ENCODE data around the gene LARP1B. TPM values are rescaled to one million over a fixed set of nuclear protein-coding genes. Genes with fewer than 3 reads are reported as not detected.

Gene LARP1B
- total RNA-seq, 1 experiment from 2014 or later = 14.8 TPM

GRCh38 chr4:128220286-128221235, 159.4 kb downstream of the LARP1B start:
- Histone ChIP-seq H3K27me3 (ENCODE audit: low read length) (no peaks in the 10 kb centered on the region), H3K9ac (ENCODE audit: low read length) (no peak overlapping the region), H3K4me2 (ENCODE audit: low read length) (peak overlapping the region; percentile 10; the same call in 1 of the 2 replicates), H3K9me3 (ENCODE audit: low read length) (no peaks in the 10 kb centered on the region), H4K20me1 (ENCODE audit: low read length) (no peaks in the 10 kb centered on the region), H3K4me3 (ENCODE audit: low read length) (no peak overlapping the region), H2AFZ (ENCODE audit: low read length) (peak overlapping the region; percentile 18; the same call in 1 of the 2 replicates), H3K27ac (ENCODE audit: low read length) (no peak overlapping the region), H3F3A (ENCODE audit: low read length, unreplicated experiment) (no peaks in the 10 kb centered on the region), H3K4me1 (ENCODE audit: insufficient read depth, low read length) (peaks cover 8% of the 10 kb centered on the region), H3K79me2 (ENCODE audit: low read length) (no peaks in the 10 kb centered on the region), H3K36me3 (ENCODE audit: low read depth, low read length) (no peaks in the 10 kb centered on the region), H3K9me2 (replicated peaks; ENCODE audit: low read length) (no peaks in the 10 kb centered on the region)
- POLR2A ChIA-PET (ENCODE audit: unreplicated experiment) = no interaction called here
- BruUV-seq (replicated peaks) = no TSS peak
- peak; percentile 63 for DNase-seq
- CTCF ChIA-PET = no interaction called here
- TF ChIP-seq, protein P1, sequence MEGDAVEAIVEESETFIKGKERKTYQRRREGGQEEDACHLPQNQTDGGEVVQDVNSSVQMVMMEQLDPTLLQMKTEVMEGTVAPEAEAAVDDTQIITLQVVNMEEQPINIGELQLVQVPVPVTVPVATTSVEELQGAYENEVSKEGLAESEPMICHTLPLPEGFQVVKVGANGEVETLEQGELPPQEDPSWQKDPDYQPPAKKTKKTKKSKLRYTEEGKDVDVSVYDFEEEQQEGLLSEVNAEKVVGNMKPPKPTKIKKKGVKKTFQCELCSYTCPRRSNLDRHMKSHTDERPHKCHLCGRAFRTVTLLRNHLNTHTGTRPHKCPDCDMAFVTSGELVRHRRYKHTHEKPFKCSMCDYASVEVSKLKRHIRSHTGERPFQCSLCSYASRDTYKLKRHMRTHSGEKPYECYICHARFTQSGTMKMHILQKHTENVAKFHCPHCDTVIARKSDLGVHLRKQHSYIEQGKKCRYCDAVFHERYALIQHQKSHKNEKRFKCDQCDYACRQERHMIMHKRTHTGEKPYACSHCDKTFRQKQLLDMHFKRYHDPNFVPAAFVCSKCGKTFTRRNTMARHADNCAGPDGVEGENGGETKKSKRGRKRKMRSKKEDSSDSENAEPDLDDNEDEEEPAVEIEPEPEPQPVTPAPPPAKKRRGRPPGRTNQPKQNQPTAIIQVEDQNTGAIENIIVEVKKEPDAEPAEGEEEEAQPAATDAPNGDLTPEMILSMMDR (conservative IDR thresholded peaks at IDR 0.05; ENCODE audit: low read depth, low read length) = peak; percentile 58
- TF ChIP-seq EZH2phosphoT487 (IDR thresholded peaks at IDR 0.05; ENCODE audit: borderline replicate concordance, low read length) (no peak), EZH2 (IDR thresholded peaks at IDR 0.05; ENCODE audit: low read length, unreplicated experiment) (no peak)
- intact Hi-C loops (cut with micrococcal nuclease) = loop anchor here (5.0 kb wide), 1 partner anchor 67 kb away; the partner anchor contains the start of gene PGRMC2
- peak; percentile 84 for ATAC-seq

GRCh38 chr4:128221586-128221985, 160.5 kb downstream of the LARP1B start:
- no peak overlapping the region for H2AFZ ChIP-seq (ENCODE audit: low read length)
- no peaks in the 10 kb centered on the region for H3K9me2 ChIP-seq (replicated peaks; ENCODE audit: low read length)
- no peak overlapping the region for H3K9ac ChIP-seq (ENCODE audit: low read length)
- intact Hi-C loops (cut with micrococcal nuclease) = loop anchor here (5.0 kb wide), 1 partner anchor 66 kb away; the partner anchor contains the start of gene PGRMC2
- no peak for ATAC-seq
- TF ChIP-seq EZH2phosphoT487 (IDR thresholded peaks at IDR 0.05; ENCODE audit: borderline replicate concordance, low read length) (no peak), EZH2 (IDR thresholded peaks at IDR 0.05; ENCODE audit: low read length, unreplicated experiment) (no peak)
- TF ChIP-seq, protein P1 (conservative IDR thresholded peaks at IDR 0.05; ENCODE audit: low read depth, low read length) = no peak
- H3K27me3 ChIP-seq (ENCODE audit: low read length) = no peaks in the 10 kb centered on the region
- ChIA-PET CTCF (no interaction called here), POLR2A (ENCODE audit: unreplicated experiment) (no interaction called here)
- no peak overlapping the region for H3K4me2 ChIP-seq (ENCODE audit: low read length)
- H3K79me2 ChIP-seq (ENCODE audit: low read length) = no peaks in the 10 kb centered on the region
- H4K20me1 ChIP-seq (ENCODE audit: low read length) = no peaks in the 10 kb centered on the region
- BruUV-seq (replicated peaks) = no TSS peak
- peaks cover 8% of the 10 kb centered on the region for H3K4me1 ChIP-seq (ENCODE audit: insufficient read depth, low read length)
- H3K36me3 ChIP-seq (ENCODE audit: low read depth, low read length) = no peaks in the 10 kb centered on the region
- H3K27ac ChIP-seq (ENCODE audit: low read length) = no peak overlapping the region
- DNase-seq = no peak
- H3K4me3 ChIP-seq (ENCODE audit: low read length) = no peak overlapping the region
- H3K9me3 ChIP-seq (ENCODE audit: low read length) = no peaks in the 10 kb centered on the region
- H3F3A ChIP-seq (ENCODE audit: low read length, unreplicated experiment) = no peaks in the 10 kb centered on the region

GRCh38 chr4:128225148-128225547, 164.0 kb downstream of the LARP1B start:
- no peaks in the 10 kb centered on the region for H3K36me3 ChIP-seq (ENCODE audit: low read depth, low read length)
- no peak overlapping the region for H2AFZ ChIP-seq (ENCODE audit: low read length)
- no peaks in the 10 kb centered on the region for H3K9me2 ChIP-seq (replicated peaks; ENCODE audit: low read length)
- no peaks in the 10 kb centered on the region for H3K9me3 ChIP-seq (ENCODE audit: low read length)
- CTCF ChIA-PET = interaction anchor here (0.5 kb wide), 2 partner anchors 43 to 216 kb away, joined by 3 to 6 read pairs; no protein-coding TSS in a partner anchor
- intact Hi-C loops (cut with micrococcal nuclease) = no loop called here
- H3K79me2 ChIP-seq (ENCODE audit: low read length) = no peaks in the 10 kb centered on the region
- no peaks in the 10 kb centered on the region for H4K20me1 ChIP-seq (ENCODE audit: low read length)
- H3K4me1 ChIP-seq (ENCODE audit: insufficient read depth, low read length) = peaks cover 33% of the 10 kb centered on the region
- no peak overlapping the region for H3K4me3 ChIP-seq (ENCODE audit: low read length)
- peak; percentile 27 for DNase-seq
- no peaks in the 10 kb centered on the region for H3K27me3 ChIP-seq (ENCODE audit: low read length)
- no peaks in the 10 kb centered on the region for H3F3A ChIP-seq (ENCODE audit: low read length, unreplicated experiment)
- no TSS peak for BruUV-seq (replicated peaks)
- no peak overlapping the region for H3K4me2 ChIP-seq (ENCODE audit: low read length)
- no peak overlapping the region for H3K27ac ChIP-seq (ENCODE audit: low read length)
- TF ChIP-seq, protein P1 (conservative IDR thresholded peaks at IDR 0.05; ENCODE audit: low read depth, low read length) = no peak
- TF ChIP-seq EZH2 (IDR thresholded peaks at IDR 0.05; ENCODE audit: low read length, unreplicated experiment) (no peak), EZH2phosphoT487 (IDR thresholded peaks at IDR 0.05; ENCODE audit: borderline replicate concordance, low read length) (no peak)
- no peak for ATAC-seq
- POLR2A ChIA-PET (ENCODE audit: unreplicated experiment) = no interaction called here
- H3K9ac ChIP-seq (ENCODE audit: low read length) = no peak overlapping the region
